Esophagus (tissue), 2 donors: ENCODE results near the gene EHD2. TPM values are rescaled to one million over a fixed set of nuclear protein-coding genes. Genes with fewer than 3 reads are reported as not detected.
A peak's percentile ranks its signal among the peaks of the same experiment; 100 is the strongest.

Experiments
- H3K27ac ChIP-seq, 2 donors: one replicate each; pipeline ENCODE4 v1.5.1; 2013; ENCODE audit warnings: low read depth in 2 of 2, mild to moderate bottlenecking in 2 of 2, inconsistent platforms in 1 of 2, low read length in 1 of 2, moderate library complexity in 1 of 2
- H3K27me3 ChIP-seq, 2 donors: one replicate each; pipeline ENCODE4 v1.6.1; 2013; ENCODE audit warnings: low read length in 2 of 2, control low read depth in 1 of 2, mild to moderate bottlenecking in 1 of 2; ENCODE audit not compliant: insufficient read depth in 2 of 2, control insufficient read depth in 1 of 2
- H3K36me3 ChIP-seq, 2 donors: one replicate each; pipeline ENCODE4 v1.6.1; 2013; ENCODE audit warnings: low read length in 1 of 2; ENCODE audit not compliant: control insufficient read depth in 2 of 2, insufficient read depth in 2 of 2
- H3K4me1 ChIP-seq, 2 donors: one replicate each; pipeline ENCODE4 v1.6.1; 2013; ENCODE audit warnings: low read length in 1 of 2; ENCODE audit not compliant: control insufficient read depth in 2 of 2, insufficient read depth in 2 of 2
- H3K4me3 ChIP-seq, 2 donors: one replicate each; pipeline ENCODE4 v1.5.1; 2013; ENCODE audit warnings: low read length in 2 of 2, mild to moderate bottlenecking in 2 of 2, low read depth in 1 of 2, moderate library complexity in 1 of 2
- H3K9me3 ChIP-seq, 2 donors: one replicate each; pipeline ENCODE4 v1.6.1; 2013; ENCODE audit warnings: mild to moderate bottlenecking in 2 of 2, low read depth in 1 of 2, low read length in 1 of 2, moderate library complexity in 1 of 2; ENCODE audit not compliant: control insufficient read depth in 2 of 2, insufficient read depth in 1 of 2
- WGBS, 2 donors: extraction: QIAGEN DNeasy Blood & Tissue Kit; methylation state at CpG; one replicate each; pipeline ENCODE4 v1.1.7; 2013; 5-methylcytosine and 5-hydroxymethylcytosine counted together
- polyA plus RNA-seq, 2 donors: library from polyadenylated mRNA; stranded (reverse); fragments of 200-250 nt; gene quantifications; one replicate each; pipeline ENCODE4 v1.2.3, GENCODE V29; 2013
- donor health status: healthy with polysubstance abuse.
- donor health status: Bipolar disorder and iron deficiency.

EHD2 gene
- polyA plus RNA-seq, 2 donors, result 22.4 to 27.4 TPM

- WGBS, 2 donors, result 77 to 82% methylated on average over 7 of the region's 7 CpGs
- Histone ChIP-seq H3K27ac (no peak overlapping the region), H3K27me3 (no peaks in the 10 kb centered on the region)
These were observed 25.3 kb upstream of the EHD2 start for GRCh38 chr19:47687906-47688305.

GRCh38 chr19:47691090-47691489 is 22.1 kb upstream of the EHD2 start:
- Histone ChIP-seq H3K9me3 (peaks cover 0 to 3% of the 10 kb centered on the region in 2 donors), H3K36me3 (peaks cover 0 to 26% of the 10 kb centered on the region in 2 donors), H3K4me3 (no peak overlapping the region), H3K4me1 (no peaks in the 10 kb centered on the region), H3K27me3 (no peaks in the 10 kb centered on the region), H3K27ac (no peak overlapping the region)
- 98% methylated on average over 5 of the region's 5 CpGs for WGBS, 2 donors

More at GRCh38 chr19:47687906-47688305, 25.3 kb upstream of the EHD2 start:
- Histone ChIP-seq H3K4me3 (no peak overlapping the region), H3K36me3 (peaks cover 0 to 17% of the 10 kb centered on the region in 2 donors), H3K9me3 (peaks cover 0 to 3% of the 10 kb centered on the region in 2 donors), H3K4me1 (no peaks in the 10 kb centered on the region)

- H3K27me3 ChIP-seq, result no peaks in the 10 kb centered on the region
- H3K9me3 ChIP-seq, result peaks cover 0 to 3% of the 10 kb centered on the region in 2 donors
- H3K4me1 ChIP-seq, result no peaks in the 10 kb centered on the region
- no peak overlapping the region for H3K27ac ChIP-seq
- H3K4me3 ChIP-seq, result no peak overlapping the region
- WGBS, 2 donors, result 54 to 89% methylated on average over 7 of the region's 7 CpGs
- H3K36me3 ChIP-seq, result peaks cover 0 to 31% of the 10 kb centered on the region in 2 donors
These were observed 21.4 kb upstream of the EHD2 start for GRCh38 chr19:47691782-47692181.

- H3K27ac ChIP-seq, result no peak overlapping the region
- no peak overlapping the region for H3K4me3 ChIP-seq
- H3K9me3 ChIP-seq, result peaks cover 0 to 3% of the 10 kb centered on the region in 2 donors
- 91 to 92% methylated on average over 17 of the region's 17 CpGs for WGBS, 2 donors
- H3K36me3 ChIP-seq, result peaks cover 0 to 32% of the 10 kb centered on the region in 2 donors
- H3K4me1 ChIP-seq, result no peaks in the 10 kb centered on the region
- no peaks in the 10 kb centered on the region for H3K27me3 ChIP-seq
These were observed 19.7 kb upstream of the EHD2 start for GRCh38 chr19:47693489-47693888.

- no peaks in the 10 kb centered on the region for H3K4me1 ChIP-seq
- WGBS, 2 donors, result 88 to 93% methylated on average over 5 to 14 of the region's 14 CpGs
- H3K36me3 ChIP-seq, result peaks cover 0 to 36% of the 10 kb centered on the region in 2 donors
- H3K4me3 ChIP-seq, result no peak overlapping the region
- peaks cover 0 to 3% of the 10 kb centered on the region in 2 donors for H3K9me3 ChIP-seq
- no peaks in the 10 kb centered on the region for H3K27me3 ChIP-seq
- no peak overlapping the region for H3K27ac ChIP-seq
These were observed 19.3 kb upstream of the EHD2 start for GRCh38 chr19:47693903-47694302.

GRCh38 chr19:47694466-47695273 is 18.6 kb upstream of the EHD2 start:
- peaks cover 0 to 42% of the 10 kb centered on the region in 2 donors for H3K36me3 ChIP-seq
- H3K27ac ChIP-seq, result no peak overlapping the region
- no peaks in the 10 kb centered on the region for H3K4me1 ChIP-seq
- no peaks in the 10 kb centered on the region for H3K27me3 ChIP-seq
- peaks cover 0 to 3% of the 10 kb centered on the region in 2 donors for H3K9me3 ChIP-seq
- no peak overlapping the region for H3K4me3 ChIP-seq
- 88 to 90% methylated on average over 22 to 28 of the region's 28 CpGs for WGBS, 2 donors

GRCh38 chr19:47695533-47696262 is 17.5 kb upstream of the EHD2 start:
- WGBS, 2 donors, result 90% methylated on average over 26 of the region's 26 CpGs
- Histone ChIP-seq H3K27ac (no peak overlapping the region), H3K4me3 (no peak overlapping the region), H3K4me1 (no peaks in the 10 kb centered on the region), H3K9me3 (peaks cover 0 to 3% of the 10 kb centered on the region in 2 donors), H3K36me3 (peaks cover 2 to 39% of the 10 kb centered on the region in 2 donors), H3K27me3 (no peaks in the 10 kb centered on the region)

GRCh38 chr19:47696635-47697034 is 16.6 kb upstream of the EHD2 start:
- no peaks in the 10 kb centered on the region for H3K4me1 ChIP-seq
- H3K9me3 ChIP-seq, result no peaks in the 10 kb centered on the region
- no peak overlapping the region for H3K27ac ChIP-seq
- H3K36me3 ChIP-seq, result peaks cover 2 to 45% of the 10 kb centered on the region in 2 donors
- no peaks in the 10 kb centered on the region for H3K27me3 ChIP-seq
- 92 to 94% methylated on average over 8 of the region's 8 CpGs for WGBS, 2 donors
- H3K4me3 ChIP-seq, result no peak overlapping the region

GRCh38 chr19:47697863-47698609 is 15.2 kb upstream of the EHD2 start:
- Histone ChIP-seq H3K4me1 (no peaks in the 10 kb centered on the region), H3K27me3 (no peaks in the 10 kb centered on the region), H3K9me3 (no peaks in the 10 kb centered on the region), H3K4me3 (no peak overlapping the region), H3K27ac (peak overlapping the region; percentile 7 to 63), H3K36me3 (peaks cover 5 to 48% of the 10 kb centered on the region in 2 donors)
- 40% methylated on average over 20 to 21 of the region's 21 CpGs for WGBS, 2 donors
